B cell (primary cell): ENCODE measurements around the gene AGAP9.
"Not testable (repeated sequence)": the region's sequence is repeated elsewhere in the genome, so short reads cannot be mapped to it uniquely, and the experiment has no call there.

Experiments used
- EZH2 ChIP-seq: IDR thresholded peaks from 2 replicates; pipeline ENCODE4 v1.6.1; 2012; ENCODE audit warnings: borderline replicate concordance, low read depth, mild to moderate bottlenecking, moderate library complexity, low read length; ENCODE audit not compliant: insufficient read depth, poor library complexity, severe bottlenecking
- TF ChIP-seq, protein P1 (sequence below): fragments of 200-600 bp; IDR thresholded peaks from one replicate; pipeline ENCODE4 v1.8.0; 2022; ENCODE audit warnings: antibody characterized with exemption, mild to moderate bottlenecking

DNA sequence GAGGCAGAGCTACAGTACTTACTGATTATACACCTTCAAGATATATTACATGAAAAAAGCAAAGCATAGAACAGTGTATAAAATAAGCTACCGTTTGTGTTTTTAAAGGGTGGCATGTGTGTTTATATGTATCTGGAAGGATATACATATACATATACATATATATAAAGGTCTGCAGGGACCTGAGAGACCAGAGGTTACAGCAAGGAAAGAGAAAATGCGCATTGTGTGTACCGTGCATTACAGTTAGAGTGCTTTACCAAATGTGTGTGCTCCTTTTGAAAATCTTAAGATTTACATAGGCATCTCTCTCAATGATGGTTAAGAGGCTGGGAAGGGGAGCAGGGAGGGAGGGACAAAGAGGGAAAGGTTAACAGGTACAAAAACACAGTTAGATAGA, 23.8 kb upstream of the AGAP9 start:
- TF ChIP-seq, protein P1, sequence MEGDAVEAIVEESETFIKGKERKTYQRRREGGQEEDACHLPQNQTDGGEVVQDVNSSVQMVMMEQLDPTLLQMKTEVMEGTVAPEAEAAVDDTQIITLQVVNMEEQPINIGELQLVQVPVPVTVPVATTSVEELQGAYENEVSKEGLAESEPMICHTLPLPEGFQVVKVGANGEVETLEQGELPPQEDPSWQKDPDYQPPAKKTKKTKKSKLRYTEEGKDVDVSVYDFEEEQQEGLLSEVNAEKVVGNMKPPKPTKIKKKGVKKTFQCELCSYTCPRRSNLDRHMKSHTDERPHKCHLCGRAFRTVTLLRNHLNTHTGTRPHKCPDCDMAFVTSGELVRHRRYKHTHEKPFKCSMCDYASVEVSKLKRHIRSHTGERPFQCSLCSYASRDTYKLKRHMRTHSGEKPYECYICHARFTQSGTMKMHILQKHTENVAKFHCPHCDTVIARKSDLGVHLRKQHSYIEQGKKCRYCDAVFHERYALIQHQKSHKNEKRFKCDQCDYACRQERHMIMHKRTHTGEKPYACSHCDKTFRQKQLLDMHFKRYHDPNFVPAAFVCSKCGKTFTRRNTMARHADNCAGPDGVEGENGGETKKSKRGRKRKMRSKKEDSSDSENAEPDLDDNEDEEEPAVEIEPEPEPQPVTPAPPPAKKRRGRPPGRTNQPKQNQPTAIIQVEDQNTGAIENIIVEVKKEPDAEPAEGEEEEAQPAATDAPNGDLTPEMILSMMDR = not testable (repeated sequence)
- not testable (repeated sequence) for TF ChIP-seq EZH2
